ENCODE results near the gene KIR3DL2.
"Not testable (repeated sequence)": the region's sequence is repeated elsewhere in the genome, so short reads cannot be mapped to it uniquely, and the experiment has no call there.

DNA sequence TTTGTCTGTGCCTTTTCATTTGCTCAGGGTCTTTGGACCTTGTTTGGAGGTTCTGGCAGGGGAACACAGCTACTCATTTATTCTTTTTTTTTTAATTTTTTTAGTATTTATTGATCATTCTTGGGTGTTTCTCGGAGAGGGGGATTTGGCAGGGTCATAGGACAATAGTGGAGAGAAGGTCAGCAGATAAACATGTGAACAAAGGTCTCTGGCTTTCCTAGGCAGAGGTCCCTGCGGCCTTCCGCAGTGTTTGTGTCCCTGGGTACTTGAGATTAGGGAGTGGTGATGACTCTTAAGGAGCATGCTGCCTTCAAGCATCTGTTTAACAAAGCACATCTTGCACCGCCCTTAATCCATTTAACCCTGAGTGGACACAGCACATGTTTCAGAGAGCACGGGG lies 57.7 kb downstream of the KIR3DL2 start:
- not testable (repeated sequence) for TF ChIP-seq CEBPB, CHD1 (IDR thresholded peaks at IDR 0.05; ENCODE audit: low read depth, low read length)
- TF ChIP-seq, protein P1, sequence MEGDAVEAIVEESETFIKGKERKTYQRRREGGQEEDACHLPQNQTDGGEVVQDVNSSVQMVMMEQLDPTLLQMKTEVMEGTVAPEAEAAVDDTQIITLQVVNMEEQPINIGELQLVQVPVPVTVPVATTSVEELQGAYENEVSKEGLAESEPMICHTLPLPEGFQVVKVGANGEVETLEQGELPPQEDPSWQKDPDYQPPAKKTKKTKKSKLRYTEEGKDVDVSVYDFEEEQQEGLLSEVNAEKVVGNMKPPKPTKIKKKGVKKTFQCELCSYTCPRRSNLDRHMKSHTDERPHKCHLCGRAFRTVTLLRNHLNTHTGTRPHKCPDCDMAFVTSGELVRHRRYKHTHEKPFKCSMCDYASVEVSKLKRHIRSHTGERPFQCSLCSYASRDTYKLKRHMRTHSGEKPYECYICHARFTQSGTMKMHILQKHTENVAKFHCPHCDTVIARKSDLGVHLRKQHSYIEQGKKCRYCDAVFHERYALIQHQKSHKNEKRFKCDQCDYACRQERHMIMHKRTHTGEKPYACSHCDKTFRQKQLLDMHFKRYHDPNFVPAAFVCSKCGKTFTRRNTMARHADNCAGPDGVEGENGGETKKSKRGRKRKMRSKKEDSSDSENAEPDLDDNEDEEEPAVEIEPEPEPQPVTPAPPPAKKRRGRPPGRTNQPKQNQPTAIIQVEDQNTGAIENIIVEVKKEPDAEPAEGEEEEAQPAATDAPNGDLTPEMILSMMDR (conservative IDR thresholded peaks at IDR 0.05; ENCODE audit: low read depth, low read length), result not testable (repeated sequence)
